NB4 (cell line): ENCODE data around the gene CTDSP2.

Experiments
- DNase-seq: peaks from one replicate; pipeline ENCODE4 v3.0.0; 2010; ENCODE audit warnings: low read depth
- H3K4me3 ChIP-seq: one replicate; pipeline ENCODE4 v1.5.1; 2011; ENCODE audit warnings: mild to moderate bottlenecking, low read depth, low read length, moderate library complexity
- CTCF ChIP-seq: IDR thresholded peaks from one replicate; pipeline ENCODE4 v1.5.1; 2012; ENCODE audit warnings: low read depth, low read length
- MYC ChIP-seq: IDR thresholded peaks from 2 replicates; pipeline ENCODE4 v1.6.1; 2011; ENCODE audit warnings: low read depth, low read length
- POLR2A ChIP-seq: IDR thresholded peaks from 2 replicates; pipeline ENCODE4 v1.6.1; 2011; ENCODE audit warnings: mild to moderate bottlenecking; ENCODE audit not compliant: insufficient read length; ENCODE audit errors: extremely low read depth
- TF ChIP-seq, protein P1 (sequence below): IDR thresholded peaks from 2 replicates; pipeline ENCODE4 v1.6.1; 2011; ENCODE audit warnings: low read depth, low read length

Gene CTDSP2

DNA sequence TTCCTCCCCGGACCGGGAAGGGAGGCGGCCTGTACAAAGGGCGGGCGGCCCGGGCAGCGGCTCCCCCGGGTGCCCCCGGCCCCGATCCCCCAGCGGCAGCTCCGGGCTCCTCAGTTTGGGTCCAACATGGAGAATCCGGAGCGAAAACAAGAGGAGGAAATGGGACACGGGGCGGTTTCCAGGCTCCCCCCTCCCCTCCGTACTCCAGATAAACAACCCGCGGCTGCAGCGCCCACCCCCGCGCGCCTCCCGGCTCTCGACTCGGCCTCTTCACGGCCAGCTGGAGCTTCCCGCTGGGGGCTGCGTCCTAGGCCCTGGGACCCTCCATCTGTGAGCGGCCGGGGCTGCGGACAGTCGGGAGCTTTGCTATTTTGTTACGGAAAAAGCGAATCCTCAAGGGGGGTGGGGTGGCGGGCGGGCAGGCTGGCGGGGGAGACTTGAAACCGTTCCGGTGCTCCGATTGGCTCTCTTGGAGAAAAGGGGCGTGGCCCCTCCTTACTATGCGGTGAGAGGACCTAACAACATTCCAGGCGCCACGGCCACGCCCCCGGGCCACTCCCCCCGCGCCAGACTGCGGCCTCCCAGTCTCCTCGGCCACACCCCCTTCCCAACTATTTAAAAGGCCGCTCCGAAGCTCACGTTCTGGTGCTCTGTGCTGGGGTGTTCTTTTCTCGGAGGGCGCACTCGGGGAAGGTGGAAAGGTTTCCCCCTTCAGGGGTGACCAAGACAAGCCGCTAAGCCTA lies at the start of gene CTDSP2:
Gene CTDSP2, minus strand, starts transcription at position 153 of the 743 bp plus-strand sequence. CDS start 294 bp downstream, outside the sequence.
- TF ChIP-seq CTCF (no peak), POLR2A (no peak), MYC (peak; percentile 30; the same call in 1 of the 2 replicates)
- TF ChIP-seq, protein P1, sequence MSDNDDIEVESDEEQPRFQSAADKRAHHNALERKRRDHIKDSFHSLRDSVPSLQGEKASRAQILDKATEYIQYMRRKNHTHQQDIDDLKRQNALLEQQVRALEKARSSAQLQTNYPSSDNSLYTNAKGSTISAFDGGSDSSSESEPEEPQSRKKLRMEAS = peak; percentile 32; the same call in 1 of the 2 replicates
- DNase-seq = peak; percentile 99
- H3K4me3 ChIP-seq = peak within 1 kb of the TSS; percentile 78

- no peak for DNase-seq
- TF ChIP-seq, protein P1 = no peak
- TF ChIP-seq CTCF (no peak), POLR2A (no peak), MYC (no peak)
- H3K4me3 ChIP-seq = no peak overlapping the region
Observed at GRCh38 chr12:57896115-57896433, 49.5 kb upstream of the CTDSP2 start.

DNA sequence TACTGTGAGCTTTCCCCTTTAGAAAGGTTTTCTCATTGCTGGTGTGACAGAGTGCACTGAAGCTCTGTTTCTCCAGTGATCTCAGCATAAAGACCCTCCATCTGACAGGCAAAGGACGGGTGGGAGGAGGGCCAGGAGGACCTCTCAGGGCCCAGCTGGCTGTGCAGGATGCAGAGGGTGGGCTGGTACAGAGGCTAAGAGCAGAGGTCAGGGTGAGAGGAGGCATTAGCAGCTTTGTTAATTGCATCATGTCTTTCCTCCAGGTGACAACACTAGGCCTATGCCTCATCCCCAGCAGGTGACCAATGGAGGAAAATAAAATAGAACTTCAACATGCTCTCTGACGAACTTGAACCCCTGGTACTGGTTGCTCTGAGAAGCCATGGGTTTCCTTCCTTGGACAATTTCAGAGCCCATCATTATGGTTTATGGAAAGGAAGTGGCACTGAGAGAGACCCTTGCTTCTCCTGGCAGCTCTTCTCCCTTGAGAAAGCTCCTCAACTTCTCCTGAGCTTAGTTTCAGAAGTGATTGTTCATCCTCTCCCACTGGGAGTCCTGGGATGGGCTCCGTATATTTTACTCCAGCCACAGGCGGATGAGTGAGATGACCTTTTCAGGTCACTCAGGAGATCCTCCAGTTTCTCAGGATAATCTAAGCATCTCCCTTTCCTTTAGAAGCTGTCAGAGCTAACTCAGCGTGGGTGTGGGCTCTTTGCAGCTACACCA lies 49.0 kb upstream of the CTDSP2 start:
- H3K4me3 ChIP-seq = no peak overlapping the region
- TF ChIP-seq, protein P1 = no peak
- TF ChIP-seq POLR2A (no peak), CTCF (no peak), MYC (no peak)
- DNase-seq = no peak

GRCh38 chr12:57894399-57895292 lies 48.1 kb upstream of the CTDSP2 start:
- TF ChIP-seq MYC (no peak), CTCF (no peak), POLR2A (no peak)
- TF ChIP-seq, protein P1 = no peak
- no peak for DNase-seq
- no peak overlapping the region for H3K4me3 ChIP-seq

DNA sequence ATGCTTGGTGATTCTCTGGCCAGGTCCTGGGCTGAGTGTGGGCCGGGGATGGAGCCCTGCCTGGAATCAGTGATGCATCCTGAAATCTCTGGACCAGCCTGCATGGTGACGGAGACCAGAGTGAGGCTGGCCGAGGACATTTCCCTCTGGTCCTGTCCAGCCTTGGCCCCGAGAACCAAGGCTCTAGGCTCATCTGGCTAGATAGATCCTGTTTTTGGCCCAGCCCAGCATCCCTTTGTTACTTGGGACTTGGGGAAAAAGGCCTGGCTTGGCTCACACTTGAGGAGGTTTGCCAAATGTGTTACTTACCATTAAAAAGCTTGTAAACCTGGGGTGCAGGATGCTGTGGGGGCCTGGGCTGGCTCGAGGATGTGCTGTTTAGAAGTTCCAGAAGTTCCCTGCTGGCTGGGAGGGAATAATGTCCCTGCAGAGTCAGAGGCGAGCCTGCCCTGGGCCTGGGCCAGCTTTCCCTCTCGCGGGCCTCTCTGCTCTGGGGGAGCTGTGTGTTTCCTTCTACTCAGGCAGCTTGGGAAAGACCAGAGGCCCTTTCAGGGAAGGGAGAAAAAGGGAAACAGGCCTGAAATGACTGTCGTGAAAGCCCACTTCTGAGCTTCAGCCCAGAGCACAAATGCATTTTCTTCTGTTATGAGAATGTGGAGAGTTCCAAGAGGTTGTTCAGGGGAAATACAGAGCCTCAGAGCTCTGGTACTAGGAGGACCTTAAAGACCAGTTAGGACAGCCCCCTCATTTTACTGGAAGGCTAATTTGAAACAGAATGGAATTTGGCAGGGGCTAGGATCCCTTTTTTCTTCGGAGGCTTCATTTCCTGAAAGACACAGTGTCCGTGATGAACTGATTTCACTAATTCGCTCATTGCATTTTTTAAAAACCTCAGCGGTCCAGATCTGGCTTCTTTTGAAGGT lies 47.2 kb upstream of the CTDSP2 start:
- no peak overlapping the region for H3K4me3 ChIP-seq
- TF ChIP-seq, protein P1 = no peak
- TF ChIP-seq MYC (no peak), CTCF (no peak), POLR2A (no peak)
- peak; percentile 28 for DNase-seq
